SK-N-SH (cell line): Measurements from ENCODE around the gene SMAP2. TPM values are rescaled to one million over a fixed set of nuclear protein-coding genes. Genes with fewer than 3 reads are reported as not detected.

ENCODE experiments used
- CTCF ChIA-PET: fragments of 300-600, 350-600 bp; formaldehyde crosslinking; extraction: SDS; loops from one replicate; lab custom pipeline; 2021; lab: Yijun Ruan, JAX
- POLR2A ChIA-PET: fragments of 350-600 bp; sonication (Branson Sonifier 250); formaldehyde crosslinking; extraction: SDS; loops from one replicate; lab custom pipeline; 2020; ENCODE audit warnings: antibody characterized with exemption, inconsistent platforms; lab: Yijun Ruan, JAX
- DNase-seq: peaks from one replicate; pipeline ENCODE4 v3.0.0; 2012
- H2AFZ ChIP-seq: fragments of 200-600 bp; sonication (generic); 2 replicates; pipeline ENCODE4 v1.8.1; 2016; ENCODE audit warnings: antibody characterized with exemption, mild to moderate bottlenecking, low read depth
- H3F3A ChIP-seq: fragments of 200-600 bp; sonication (generic); replicated peaks from 2 replicates; pipeline ENCODE3; 2016; ENCODE audit warnings: antibody characterized with exemption, mild to moderate bottlenecking; ENCODE audit not compliant: insufficient read depth
- H3K27ac ChIP-seq, 2 experiments: fragments of 200-500 bp in 1 of 2; fragments of 200-600 bp in 1 of 2; sonication (Bioruptor generic) in 1 of 2; sonication (generic), shearing (Covaris generic) in 1 of 2; 2 replicates each; pipeline versions ENCODE4 v1.5.1 to v1.6.1; 2014 to 2016; ENCODE audit warnings: low read depth in 2 of 2, inconsistent platforms in 1 of 2, low read length in 1 of 2, mild to moderate bottlenecking in 1 of 2, mixed read lengths in 1 of 2
- H3K27me3 ChIP-seq: fragments of 200-600 bp; sonication (generic), shearing (Covaris generic); 2 replicates; pipeline ENCODE4 v1.6.1; 2016; ENCODE audit warnings: mixed run types; ENCODE audit not compliant: insufficient read depth
- H3K36me3 ChIP-seq, 2 experiments: fragments of 200-500 bp in 1 of 2; fragments of 200-600 bp in 1 of 2; sonication (Bioruptor generic) in 1 of 2; sonication (generic) in 1 of 2; replicated peaks in 1 of 2; 2 replicates each; pipeline versions ENCODE3 to v1.5.1; 2014 to 2016; ENCODE audit warnings: low read length in 1 of 2, mild to moderate bottlenecking in 1 of 2; ENCODE audit not compliant: insufficient read depth in 2 of 2, control insufficient read depth in 1 of 2
- H3K4me1 ChIP-seq, 2 experiments: fragments of 200-500 bp in 1 of 2; fragments of 200-600 bp in 1 of 2; sonication (Bioruptor generic) in 1 of 2; sonication (generic), shearing (Covaris generic) in 1 of 2; 2 replicates each; pipeline versions ENCODE4 v1.5.1 to v1.6.1; 2014 to 2016; ENCODE audit warnings: low read depth in 1 of 2, low read length in 1 of 2, mixed run types in 1 of 2; ENCODE audit not compliant: insufficient read depth in 2 of 2, control insufficient read depth in 1 of 2
- H3K4me2 ChIP-seq: fragments of 200-600 bp; sonication (generic), shearing (Covaris generic); 2 replicates; pipeline ENCODE4 v1.6.1; 2017; ENCODE audit warnings: mixed run types
- H3K4me3 ChIP-seq, 2 experiments: fragments of 200-500 bp in 1 of 2; fragments of 200-600 bp in 1 of 2; sonication (Bioruptor generic) in 1 of 2; sonication (generic), shearing (Covaris generic) in 1 of 2; 2 replicates each; pipeline versions ENCODE4 v1.5.1 to v1.8.1; 2014 to 2016; ENCODE audit warnings: low read depth in 2 of 2, inconsistent platforms in 1 of 2, low read length in 1 of 2, mild to moderate bottlenecking in 1 of 2, mixed read lengths in 1 of 2, moderate library complexity in 1 of 2
- H3K79me2 ChIP-seq: fragments of 200-600 bp; sonication (generic); 2 replicates; pipeline ENCODE4 v1.8.1; 2017; ENCODE audit warnings: mild to moderate bottlenecking; ENCODE audit not compliant: insufficient read depth
- H3K9ac ChIP-seq: fragments of 200-600 bp; sonication (generic); 2 replicates; pipeline ENCODE4 v1.6.1; 2017; ENCODE audit warnings: mixed run types
- H3K9me2 ChIP-seq: fragments of 200-600 bp; sonication (generic); 2 replicates; pipeline ENCODE4 v1.6.1; 2017; ENCODE audit warnings: mixed run types
- H3K9me3 ChIP-seq: fragments of 200-600 bp; sonication (generic); 2 replicates; pipeline ENCODE4 v1.6.1; 2017; ENCODE audit warnings: mixed run types, mild to moderate bottlenecking, moderate library complexity
- H4K20me1 ChIP-seq: fragments of 200-600 bp; sonication (generic); 2 replicates; pipeline ENCODE4 v1.6.1; 2017; ENCODE audit warnings: mild to moderate bottlenecking, mixed run types; ENCODE audit not compliant: insufficient read depth
- FOSL2 ChIP-seq: IDR thresholded peaks from 2 replicates; pipeline ENCODE4 v1.4.0; 2012; ENCODE audit warnings: low read depth, mild to moderate bottlenecking, moderate library complexity, borderline replicate concordance
- FOXM1 ChIP-seq: IDR thresholded peaks from 2 replicates; pipeline ENCODE4 v1.4.0; 2012; ENCODE audit warnings: low read depth, mild to moderate bottlenecking
- MXI1 ChIP-seq: IDR thresholded peaks from 2 replicates; pipeline ENCODE4 v1.6.1; 2012; ENCODE audit warnings: mild to moderate bottlenecking, low read depth, low read length, improper control_type of control experiment
- NRF1 ChIP-seq: IDR thresholded peaks from 2 replicates; pipeline ENCODE4 v1.6.1; 2012; ENCODE audit warnings: low read depth, mild to moderate bottlenecking, low read length
- RCOR1 ChIP-seq: fragments of 150-350 bp; IDR thresholded peaks from 2 replicates; pipeline ENCODE4 v1.6.1; 2017; ENCODE audit warnings: antibody characterized with exemption, low read length
- RFX5 ChIP-seq: IDR thresholded peaks from 2 replicates; pipeline ENCODE4 v1.6.1; 2012; ENCODE audit warnings: mild to moderate bottlenecking, improper control_type of control experiment, low read length
- SIN3A ChIP-seq: IDR thresholded peaks from 2 replicates; pipeline ENCODE4 v1.6.1; 2012; ENCODE audit warnings: low read depth, mild to moderate bottlenecking, low read length, moderate library complexity, borderline replicate concordance
- SMC3 ChIP-seq: IDR thresholded peaks from 2 replicates; pipeline ENCODE4 v1.6.1; 2012; ENCODE audit warnings: low read depth, low read length, improper control_type of control experiment
- WGBS: methylation state at CpG from one replicate; pipeline ENCODE4 v1.1.6; 2017; ENCODE audit warnings: low lambda C conversion rate; 5-methylcytosine and 5-hydroxymethylcytosine counted together
- polyA plus RNA-seq, 3 experiments: library from polyadenylated mRNA; depleted of rRNA; stranded (reverse); fragments of >200 nt; gene quantifications; 2 replicates each; pipeline ENCODE4 v1.2.3, GENCODE V29; 2012
- TF ChIP-seq, protein P1 (sequence below): IDR thresholded peaks from 2 replicates; pipeline ENCODE4; 2012
- TF ChIP-seq, protein P2 (sequence below): fragments of 150-350 bp; IDR thresholded peaks from 2 replicates; pipeline ENCODE4 v1.6.1; 2016; ENCODE audit warnings: mild to moderate bottlenecking, low read depth, low read length

Gene SMAP2
- polyA plus RNA-seq, 1 of the 3 experiments (the other 2 are of a cell fraction), result 11.2 TPM

GRCh38 chr1:40390857-40391256, 17.3 kb downstream of the SMAP2 start:
- Histone ChIP-seq H3K27me3 (no peaks in the 10 kb centered on the region), H3K36me3 (peaks cover 0 to 2% of the 10 kb centered on the region in 2 experiments), H2AFZ (no peak overlapping the region), H3K9me3 (no peaks in the 10 kb centered on the region), H3K4me2 (no peak overlapping the region), H3K27ac (no peak overlapping the region), H3K4me1 (peaks cover 0 to 18% of the 10 kb centered on the region in 2 experiments; a peak in 1 of 4 replicates), H4K20me1 (no peaks in the 10 kb centered on the region), H3K9ac (no peak overlapping the region), H3K79me2 (peaks cover 45% of the 10 kb centered on the region; the same call in 1 of the 2 replicates), H3F3A (peaks cover 6% of the 10 kb centered on the region), H3K9me2 (no peaks in the 10 kb centered on the region), H3K4me3 (no peak overlapping the region)
- WGBS, result 92% methylated on average over 3 of the region's 3 CpGs
- no peak for DNase-seq
- POLR2A ChIA-PET, result no interaction called here
- CTCF ChIA-PET, result interaction anchor here (1.2 to 5.9 kb wide), 5 partner anchors 14 to 247 kb away, joined by 3 to 37 read pairs (median 5); no protein-coding TSS in a partner anchor
- TF ChIP-seq FOXM1, result no peak
- TF ChIP-seq, protein P1, sequence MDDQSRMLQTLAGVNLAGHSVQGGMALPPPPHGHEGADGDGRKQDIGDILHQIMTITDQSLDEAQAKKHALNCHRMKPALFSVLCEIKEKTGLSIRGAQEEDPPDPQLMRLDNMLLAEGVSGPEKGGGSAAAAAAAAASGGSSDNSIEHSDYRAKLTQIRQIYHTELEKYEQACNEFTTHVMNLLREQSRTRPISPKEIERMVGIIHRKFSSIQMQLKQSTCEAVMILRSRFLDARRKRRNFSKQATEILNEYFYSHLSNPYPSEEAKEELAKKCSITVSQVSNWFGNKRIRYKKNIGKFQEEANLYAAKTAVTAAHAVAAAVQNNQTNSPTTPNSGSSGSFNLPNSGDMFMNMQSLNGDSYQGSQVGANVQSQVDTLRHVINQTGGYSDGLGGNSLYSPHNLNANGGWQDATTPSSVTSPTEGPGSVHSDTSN, result no peak

- no peaks in the 10 kb centered on the region for H3K27me3 ChIP-seq
- H3K4me2 ChIP-seq, result no peak overlapping the region
- H3K4me3 ChIP-seq, result no peak overlapping the region
- CTCF ChIA-PET, result interaction anchor here (1.2 to 5.9 kb wide), 3 partner anchors 13 to 53 kb away, joined by 4 to 37 read pairs (median 10); no protein-coding TSS in a partner anchor
- no peaks in the 10 kb centered on the region for H4K20me1 ChIP-seq
- WGBS, result 96% methylated on average over 1 of the region's 1 CpG
- peaks cover 43% of the 10 kb centered on the region; the same call in 1 of the 2 replicates for H3K79me2 ChIP-seq
- DNase-seq, result no peak
- H3K4me1 ChIP-seq, result peaks cover 0 to 15% of the 10 kb centered on the region in 2 experiments; a peak in 1 of 4 replicates
- TF ChIP-seq SMC3 (no peak), FOSL2 (no peak), RCOR1 (no peak), RFX5 (no peak), NRF1 (no peak), SIN3A (no peak), FOXM1 (no peak), MXI1 (no peak)
- TF ChIP-seq, protein P2, sequence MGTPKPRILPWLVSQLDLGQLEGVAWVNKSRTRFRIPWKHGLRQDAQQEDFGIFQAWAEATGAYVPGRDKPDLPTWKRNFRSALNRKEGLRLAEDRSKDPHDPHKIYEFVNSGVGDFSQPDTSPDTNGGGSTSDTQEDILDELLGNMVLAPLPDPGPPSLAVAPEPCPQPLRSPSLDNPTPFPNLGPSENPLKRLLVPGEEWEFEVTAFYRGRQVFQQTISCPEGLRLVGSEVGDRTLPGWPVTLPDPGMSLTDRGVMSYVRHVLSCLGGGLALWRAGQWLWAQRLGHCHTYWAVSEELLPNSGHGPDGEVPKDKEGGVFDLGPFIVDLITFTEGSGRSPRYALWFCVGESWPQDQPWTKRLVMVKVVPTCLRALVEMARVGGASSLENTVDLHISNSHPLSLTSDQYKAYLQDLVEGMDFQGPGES, result no peak
- TF ChIP-seq, all 33 proteins: peak for 0
- Histone ChIP-seq H3K36me3 (peaks cover 0 to 2% of the 10 kb centered on the region in 2 experiments), H3F3A (peaks cover 6% of the 10 kb centered on the region), H3K9ac (no peak overlapping the region), H2AFZ (no peak overlapping the region), H3K9me2 (no peaks in the 10 kb centered on the region), H3K27ac (peak overlapping the region in 1 of 2 experiments; percentile 52; a peak in 1 of 4 replicates), H3K9me3 (no peaks in the 10 kb centered on the region)
- POLR2A ChIA-PET, result no interaction called here
These were observed 18.2 kb downstream of the SMAP2 start for GRCh38 chr1:40391688-40392145.
